DOHH2 (cell line): ENCODE results near the gene CACNG6.

Experiments used
- EZH2phosphoT487 ChIP-seq: fragments of 200-600 bp; sonication (generic); IDR thresholded peaks from 2 replicates; pipeline ENCODE4 v1.6.1; 2017; ENCODE audit warnings: borderline replicate concordance, mild to moderate bottlenecking, antibody characterized with exemption, low read length, moderate library complexity, mixed read lengths
- TF ChIP-seq, protein P1 (sequence below): fragments of 200-600 bp; sonication (generic); IDR thresholded peaks from one replicate; pipeline ENCODE4 v1.5.1; 2014; ENCODE audit warnings: antibody characterized with exemption, mild to moderate bottlenecking, low read depth, low read length; ENCODE audit not compliant: poor library complexity, severe bottlenecking

GRCh38 chr19:54023191-54023590, 31.8 kb downstream of the CACNG6 start:
- TF ChIP-seq, protein P1, sequence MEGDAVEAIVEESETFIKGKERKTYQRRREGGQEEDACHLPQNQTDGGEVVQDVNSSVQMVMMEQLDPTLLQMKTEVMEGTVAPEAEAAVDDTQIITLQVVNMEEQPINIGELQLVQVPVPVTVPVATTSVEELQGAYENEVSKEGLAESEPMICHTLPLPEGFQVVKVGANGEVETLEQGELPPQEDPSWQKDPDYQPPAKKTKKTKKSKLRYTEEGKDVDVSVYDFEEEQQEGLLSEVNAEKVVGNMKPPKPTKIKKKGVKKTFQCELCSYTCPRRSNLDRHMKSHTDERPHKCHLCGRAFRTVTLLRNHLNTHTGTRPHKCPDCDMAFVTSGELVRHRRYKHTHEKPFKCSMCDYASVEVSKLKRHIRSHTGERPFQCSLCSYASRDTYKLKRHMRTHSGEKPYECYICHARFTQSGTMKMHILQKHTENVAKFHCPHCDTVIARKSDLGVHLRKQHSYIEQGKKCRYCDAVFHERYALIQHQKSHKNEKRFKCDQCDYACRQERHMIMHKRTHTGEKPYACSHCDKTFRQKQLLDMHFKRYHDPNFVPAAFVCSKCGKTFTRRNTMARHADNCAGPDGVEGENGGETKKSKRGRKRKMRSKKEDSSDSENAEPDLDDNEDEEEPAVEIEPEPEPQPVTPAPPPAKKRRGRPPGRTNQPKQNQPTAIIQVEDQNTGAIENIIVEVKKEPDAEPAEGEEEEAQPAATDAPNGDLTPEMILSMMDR: no peak
- TF ChIP-seq EZH2phosphoT487: no peak
